HG03095 (cell line): ENCODE data around the gene MIX23.

Experiments
- ATAC-seq: cut with Tn5 transposase; IDR thresholded peaks from one replicate; pipeline ENCODE4 v1.9.1; 2021; ENCODE audit warnings: moderate library complexity; ENCODE audit not compliant: unreplicated experiment

The MIX23 gene

GRCh38 chr3:122353215-122353614 lies 29.8 kb downstream of the MIX23 start:
- no peak for ATAC-seq

DNA sequence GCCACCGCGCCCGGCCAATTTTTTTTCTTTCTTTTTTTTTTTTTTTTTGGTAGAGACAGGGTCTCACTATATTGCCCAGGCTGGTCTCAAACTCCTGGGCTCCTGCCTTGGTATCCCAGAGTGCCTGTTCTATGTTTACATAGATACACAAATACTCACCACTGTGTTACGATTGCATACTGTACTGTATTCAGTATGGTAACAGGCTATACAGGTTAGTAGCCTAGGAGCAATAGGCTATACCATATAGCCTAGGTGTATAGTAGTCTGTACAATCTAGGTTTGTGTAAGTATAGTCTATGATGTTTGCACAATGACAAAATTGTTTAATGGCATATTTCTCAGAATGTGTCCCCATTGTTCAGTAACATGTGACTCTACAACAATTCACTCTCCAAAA lies 31.4 kb downstream of the MIX23 start:
- no peak for ATAC-seq

DNA sequence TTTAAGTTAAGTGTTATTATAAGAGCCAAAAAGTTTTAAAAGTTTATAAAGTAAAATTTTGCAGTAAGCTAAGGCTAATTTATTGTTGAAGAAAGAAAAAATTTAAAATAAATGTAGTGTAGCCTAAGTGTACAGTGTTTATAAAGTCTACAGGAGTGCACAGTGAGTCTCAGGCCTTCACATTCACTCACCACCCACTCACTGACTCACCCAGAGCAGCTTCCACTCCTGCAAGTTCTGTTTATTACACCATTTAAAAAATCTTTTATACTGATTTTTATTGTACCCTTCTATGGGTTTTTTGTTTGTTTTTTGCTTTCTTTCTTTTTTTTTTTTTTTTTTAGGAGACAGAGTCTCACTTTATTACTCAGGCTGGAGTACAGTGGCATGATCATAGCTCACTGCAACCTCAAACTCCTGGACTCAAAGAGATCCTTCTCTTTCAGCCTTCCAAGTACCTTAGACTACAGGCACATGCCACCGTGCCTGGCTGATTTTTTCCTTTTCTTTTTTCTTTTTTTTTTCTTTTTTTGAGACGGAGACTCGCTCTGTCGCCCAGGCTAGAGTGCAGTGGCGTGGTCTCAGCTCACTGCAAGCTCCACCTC lies 32.1 kb downstream of the MIX23 start:
- ATAC-seq = no peak

- no peak for ATAC-seq
Measured at GRCh38 chr3:122349171-122349570, 33.9 kb downstream of the MIX23 start.

GRCh38 chr3:122343654-122344053 lies 39.4 kb downstream of the MIX23 start:
- ATAC-seq = no peak

DNA sequence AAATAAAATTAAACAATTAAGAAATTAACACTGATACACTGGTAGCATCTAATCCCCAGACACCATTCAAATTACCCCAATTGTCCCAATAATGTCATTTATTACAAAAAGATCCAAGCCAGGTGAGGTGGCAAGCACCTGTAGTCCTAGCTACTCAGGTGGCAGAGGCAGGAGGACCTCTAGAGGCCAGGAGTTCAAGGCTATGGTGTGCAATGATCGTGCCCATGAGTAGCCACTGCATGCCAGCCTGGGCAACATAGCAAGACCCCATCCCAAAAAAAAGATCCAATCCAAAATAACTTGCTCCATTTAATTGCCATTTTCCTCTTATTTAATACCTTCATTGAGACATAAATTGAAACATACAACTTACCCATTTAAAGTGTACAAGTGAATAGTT lies 40.2 kb downstream of the MIX23 start:
- no peak for ATAC-seq

- no peak for ATAC-seq
Measured at GRCh38 chr3:122332551-122332950, 50.5 kb downstream of the MIX23 start.

DNA sequence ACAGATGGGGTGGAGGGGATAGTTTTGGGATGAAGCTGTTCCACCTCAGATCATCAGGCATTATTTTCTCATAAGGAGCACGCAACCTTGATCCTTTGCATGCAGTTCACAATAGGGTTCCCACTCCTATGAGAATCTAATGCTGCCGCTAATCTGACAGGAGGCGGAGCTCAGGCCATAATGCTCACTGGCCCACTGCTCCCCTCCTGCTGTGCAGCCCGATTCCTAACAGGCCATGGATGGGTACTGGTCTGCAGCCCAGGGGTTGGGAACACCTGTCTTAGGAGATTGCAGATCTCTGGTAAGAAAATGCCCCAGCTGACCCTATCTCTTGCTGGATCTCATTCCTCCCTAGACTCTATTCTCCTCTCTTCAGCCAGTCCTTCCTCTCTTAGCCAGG lies 51.1 kb downstream of the MIX23 start:
- no peak for ATAC-seq

GRCh38 chr3:122325769-122326168 lies 57.3 kb downstream of the MIX23 start:
- no peak for ATAC-seq

DNA sequence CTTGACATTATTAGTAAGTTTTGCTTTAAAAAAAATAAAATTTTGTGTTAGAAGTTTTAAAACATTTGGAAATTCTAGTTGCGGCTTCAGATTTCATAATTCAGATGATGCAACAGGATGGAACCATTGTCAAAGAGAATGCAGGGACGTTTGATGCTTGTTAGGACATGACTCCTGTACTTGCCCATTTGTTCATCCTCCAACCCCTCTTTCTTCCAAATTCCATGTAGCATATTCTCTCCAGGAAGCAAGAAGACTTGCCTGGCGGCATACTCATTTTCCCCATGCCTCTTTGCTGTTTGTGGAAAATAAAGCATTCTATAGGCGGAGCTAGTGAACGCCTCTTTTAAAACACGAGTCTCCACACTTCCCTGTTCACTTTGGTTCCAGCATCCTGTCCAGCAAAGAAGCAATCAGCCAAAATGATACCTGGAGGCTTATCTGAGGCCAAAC lies 58.1 kb downstream of the MIX23 start, which contains the start of gene CSTA:
Gene CSTA (plus strand): TSS at position 378 of the 453 bp plus-strand sequence. CDS start 45 bp downstream, at position 423.
- no peak for ATAC-seq

- no peak for ATAC-seq
Measured at GRCh38 chr3:122322095-122323075, 60.6 kb downstream of the MIX23 start.

DNA sequence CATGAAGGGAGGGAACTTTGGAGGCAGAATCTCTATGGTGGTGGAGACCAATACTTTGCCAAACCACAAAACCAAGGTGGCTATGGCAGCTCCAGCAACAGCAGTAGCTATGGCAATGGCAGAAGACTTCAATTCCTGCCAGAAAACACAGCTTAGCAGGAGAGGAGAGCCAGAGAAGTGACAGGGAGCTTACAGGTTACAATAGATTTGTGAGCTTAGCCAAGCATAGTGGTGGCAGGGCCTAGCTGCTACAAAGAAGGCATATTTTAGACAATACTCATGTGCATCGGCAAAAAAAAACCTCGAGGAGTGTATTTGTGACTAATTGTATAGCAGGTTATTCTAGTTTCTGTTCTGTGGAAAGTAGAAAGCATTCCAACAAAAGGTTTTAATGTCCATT lies 64.4 kb downstream of the MIX23 start:
- no peak for ATAC-seq

DNA sequence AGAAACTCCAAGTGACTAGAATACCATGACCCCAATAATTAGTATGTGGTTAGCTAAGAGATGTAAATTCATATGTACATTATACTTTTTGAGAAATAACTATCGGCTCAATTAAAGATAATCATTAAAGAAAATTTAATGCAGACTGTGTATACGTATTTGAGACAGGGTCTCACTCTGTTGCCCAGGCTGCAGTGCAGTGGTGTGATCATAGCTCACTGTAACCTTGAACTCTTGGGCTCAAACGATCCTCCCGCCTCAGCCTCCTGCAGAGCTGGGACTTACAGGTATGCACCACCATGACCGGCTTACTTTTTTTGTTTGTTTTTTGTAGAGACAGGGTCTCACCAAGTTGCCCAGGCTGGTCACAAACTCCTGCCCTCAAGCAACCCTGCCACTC lies 66.7 kb downstream of the MIX23 start:
- ATAC-seq = no peak

- no peak for ATAC-seq
Measured at GRCh38 chr3:122315619-122316018, 67.4 kb downstream of the MIX23 start.

DNA sequence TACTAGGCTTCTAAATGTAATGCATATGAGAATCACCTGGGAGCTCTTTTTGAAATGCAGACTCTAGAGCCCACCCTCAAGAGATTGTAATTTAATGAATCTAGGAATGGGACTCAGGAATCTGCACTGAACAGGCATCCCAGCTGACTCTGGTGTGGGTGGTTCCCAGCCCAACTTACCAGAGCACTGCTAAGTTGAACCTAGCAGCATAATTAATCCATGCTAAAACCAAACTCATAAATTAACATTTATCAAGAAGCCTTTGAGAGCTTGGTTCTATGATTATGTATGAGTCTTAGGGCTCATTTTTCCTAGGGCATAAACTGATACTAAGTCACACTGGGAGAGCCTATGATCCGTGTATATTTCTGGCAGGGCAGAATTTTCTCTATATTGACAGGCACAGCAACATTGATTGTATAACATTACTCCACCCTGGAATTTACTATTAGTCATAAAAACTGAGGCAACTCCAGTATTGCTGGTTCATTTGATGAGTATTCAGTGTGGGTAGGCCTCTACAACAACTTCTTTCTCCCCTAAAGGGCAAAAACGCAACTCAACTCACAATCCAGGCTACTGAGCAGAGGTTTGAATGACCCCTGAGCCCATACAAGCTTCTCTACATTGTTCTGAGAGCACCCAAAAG lies 68.7 kb downstream of the MIX23 start:
- ATAC-seq = no peak

DNA sequence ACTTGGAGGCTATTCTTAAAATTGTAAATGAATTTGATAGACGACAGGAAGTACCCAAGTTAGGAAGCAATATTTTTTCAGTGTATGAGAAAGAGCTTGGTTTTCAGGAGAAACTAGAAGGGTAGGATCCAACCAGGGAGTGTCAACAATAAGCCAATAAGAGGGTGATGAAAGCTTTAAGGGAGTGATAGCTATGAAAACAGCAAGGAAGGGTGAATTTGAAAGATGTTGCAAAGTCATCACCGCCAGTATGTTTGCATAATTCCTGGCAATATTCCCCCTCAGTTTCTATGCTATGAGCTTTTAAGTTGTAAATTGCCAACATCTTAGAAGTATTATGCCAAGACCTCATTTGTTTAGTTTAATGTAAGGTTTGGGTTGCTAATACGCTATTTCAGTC lies 69.8 kb downstream of the MIX23 start:
- ATAC-seq = no peak

DNA sequence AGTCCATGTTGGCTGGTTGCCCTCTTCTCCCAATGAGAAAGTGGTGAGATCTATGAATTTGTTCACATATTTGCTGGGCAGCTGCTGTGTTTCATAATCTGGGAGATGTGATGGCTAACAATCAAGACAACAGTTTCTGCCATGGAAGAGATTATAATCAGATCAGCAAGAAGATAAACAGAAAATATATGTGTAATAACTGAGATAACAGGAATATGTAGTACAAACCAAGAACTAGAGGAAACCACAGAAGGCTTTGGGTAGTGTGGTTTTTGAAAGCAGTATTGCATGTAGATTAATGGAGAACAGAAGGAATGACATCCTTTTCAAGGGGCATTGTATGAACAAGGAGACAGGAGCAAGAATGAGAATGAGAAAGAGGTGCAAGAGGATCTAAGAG lies 70.2 kb downstream of the MIX23 start:
- ATAC-seq = no peak

DNA sequence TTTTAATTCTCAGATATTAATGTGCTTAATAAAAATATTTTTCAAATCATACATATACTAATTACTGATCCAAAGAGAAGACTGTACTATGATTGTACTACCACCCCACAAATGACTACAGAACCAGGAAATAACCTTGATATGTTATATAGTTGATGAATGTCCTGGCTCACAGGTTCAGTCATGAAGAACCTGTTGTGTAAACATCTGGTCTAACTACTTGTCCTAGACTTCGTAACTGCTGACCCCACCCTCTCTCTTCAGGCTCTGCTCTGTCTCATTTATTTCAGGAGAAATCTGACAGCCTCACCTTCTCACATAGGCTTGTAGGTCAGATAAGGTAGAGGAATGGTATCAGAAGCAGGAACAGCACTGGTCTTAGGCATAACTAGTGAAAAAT lies 72.7 kb downstream of the MIX23 start:
- no peak for ATAC-seq
